Inflammatory macrophage treated with lipopolysaccharide for 4 hours (primary cell): Measurements from ENCODE around the gene KRTAP10-3.
"Not testable (repeated sequence)": the region's sequence is repeated elsewhere in the genome, so short reads cannot be mapped to it uniquely, and the experiment has no call there.

Experiments used
- DNase-seq: peaks from one replicate; pipeline ENCODE4 v3.0.0-alpha.2; 2020

Gene KRTAP10-3

GRCh38 chr21:44558695-44559094 is at the start of gene KRTAP10-3:
KRTAP10-3 (minus strand) TSS chr21:44558795; CDS start chr21:44558715, 80 bp downstream.
- no peak for DNase-seq

- no peak for DNase-seq
Measured at GRCh38 chr21:44606495-44606894, 47.9 kb upstream of the KRTAP10-3 start.

- no peak for DNase-seq
Measured at GRCh38 chr21:44603911-44604310, 45.3 kb upstream of the KRTAP10-3 start.

- no peak for DNase-seq
Measured at GRCh38 chr21:44603109-44603875, 44.7 kb upstream of the KRTAP10-3 start.

- no peak for DNase-seq
Measured at GRCh38 chr21:44602463-44602850, 43.9 kb upstream of the KRTAP10-3 start.

GRCh38 chr21:44601596-44602462 is 43.2 kb upstream of the KRTAP10-3 start:
- no peak for DNase-seq

GRCh38 chr21:44601091-44601490 is 42.5 kb upstream of the KRTAP10-3 start:
- DNase-seq: not testable (repeated sequence)

- DNase-seq: not testable (repeated sequence)
Measured at GRCh38 chr21:44600118-44600978, 41.8 kb upstream of the KRTAP10-3 start, which contains the start of gene KRTAP10-7. KRTAP10-7 (plus strand) TSS chr21:44600597; CDS start chr21:44600622, 25 bp downstream.

GRCh38 chr21:44599264-44600029 is 40.9 kb upstream of the KRTAP10-3 start:
- no peak for DNase-seq

- DNase-seq: no peak
Measured at GRCh38 chr21:44598061-44598460, 39.5 kb upstream of the KRTAP10-3 start.

- no peak for DNase-seq
Measured at GRCh38 chr21:44596068-44596725, 37.6 kb upstream of the KRTAP10-3 start.

- DNase-seq: no peak
Measured at GRCh38 chr21:44595524-44595923, 36.9 kb upstream of the KRTAP10-3 start.

- DNase-seq: no peak
Measured at GRCh38 chr21:44594406-44594916, 35.9 kb upstream of the KRTAP10-3 start.

- no peak for DNase-seq
Measured at GRCh38 chr21:44593598-44594405, 35.2 kb upstream of the KRTAP10-3 start.

GRCh38 chr21:44592446-44593311 is 34.1 kb upstream of the KRTAP10-3 start, which contains the start of gene KRTAP10-6:
KRTAP10-6 (minus strand) TSS chr21:44592505; CDS start chr21:44592484, 21 bp downstream.
- DNase-seq: no peak

- DNase-seq: not testable (repeated sequence)
Measured at GRCh38 chr21:44591801-44592130, 33.2 kb upstream of the KRTAP10-3 start.

- not testable (repeated sequence) for DNase-seq
Measured at GRCh38 chr21:44590897-44591800, 32.6 kb upstream of the KRTAP10-3 start.

GRCh38 chr21:44590311-44590721 is 31.7 kb upstream of the KRTAP10-3 start:
- DNase-seq: no peak
